Endodermal cell (in vitro differentiated cells): ENCODE data around the gene BCL11A. TPM values are rescaled to one million over a fixed set of nuclear protein-coding genes. Genes with fewer than 3 reads are reported as not detected.

Experiments used
- DNase-seq: peaks from one replicate; pipeline ENCODE4 v3.0.0-alpha.2; 2017
- H3K27ac ChIP-seq: 2 replicates; pipeline ENCODE4 v1.5.1; 2013; ENCODE audit warnings: mild to moderate bottlenecking, low read depth, low read length, moderate library complexity
- H3K27me3 ChIP-seq: 2 replicates; pipeline ENCODE4 v1.6.1; 2013; ENCODE audit warnings: mild to moderate bottlenecking, low read length, moderate library complexity; ENCODE audit not compliant: insufficient read depth, control insufficient read depth, poor library complexity, severe bottlenecking
- H3K36me3 ChIP-seq: 2 replicates; pipeline ENCODE4 v1.7.0; 2013; ENCODE audit warnings: mild to moderate bottlenecking, low read length, moderate library complexity; ENCODE audit not compliant: control insufficient read depth, insufficient read depth
- H3K4me1 ChIP-seq: one replicate; pipeline ENCODE4 v1.7.0; 2013; ENCODE audit warnings: low read length; ENCODE audit not compliant: control insufficient read depth, insufficient read depth
- H3K4me3 ChIP-seq: 2 replicates; pipeline ENCODE4 v1.5.1; 2013; ENCODE audit warnings: mild to moderate bottlenecking, low read length, moderate library complexity
- H3K9ac ChIP-seq: 2 replicates; pipeline ENCODE4 v1.6.1; 2013; ENCODE audit warnings: mild to moderate bottlenecking, low read length, moderate library complexity; ENCODE audit not compliant: poor library complexity, severe bottlenecking; ENCODE audit errors: extremely low read depth
- H3K9me3 ChIP-seq: 2 replicates; pipeline ENCODE4 v1.6.1; 2013; ENCODE audit warnings: mild to moderate bottlenecking, low read length, moderate library complexity; ENCODE audit not compliant: control insufficient read depth
- H3K27ac Mint-ChIP-seq: 2 replicates; pipeline ENCODE4 v1.8.0; 2020; ENCODE audit warnings: mixed read lengths
- H3K27me3 Mint-ChIP-seq: 2 replicates; pipeline ENCODE4 v1.8.0; 2021; ENCODE audit warnings: mild to moderate bottlenecking, mixed read lengths; ENCODE audit not compliant: insufficient read depth
- H3K36me3 Mint-ChIP-seq: 2 replicates; pipeline ENCODE4 v1.8.0; 2020; ENCODE audit warnings: low read depth, mixed read lengths
- H3K4me1 Mint-ChIP-seq: 2 replicates; pipeline ENCODE4 v1.8.0; 2020; ENCODE audit warnings: mixed read lengths
- H3K4me3 Mint-ChIP-seq: 2 replicates; pipeline ENCODE4 v1.8.0; 2020; ENCODE audit warnings: mild to moderate bottlenecking, moderate library complexity, mixed read lengths
- H3K9me3 Mint-ChIP-seq: 2 replicates; pipeline ENCODE4 v1.8.0; 2020; ENCODE audit warnings: mild to moderate bottlenecking, mixed read lengths
- CTCF ChIP-seq: fragments of 200-600 bp; sonication (generic); conservative IDR thresholded peaks from 2 replicates; pipeline ENCODE4 v1.5.0; 2021; ENCODE audit warnings: antibody characterized with exemption, mild to moderate bottlenecking
- WGBS, 2 experiments: methylation state at CpG; one replicate each; pipeline versions ENCODE4 v1.1.5 to v1.1.7; 2013; ENCODE audit warnings: missing lambda C conversion rate in 2 of 2, mixed read lengths in 1 of 2; ENCODE audit not compliant: insufficient coverage in 1 of 2, insufficient read length in 1 of 2; 5-methylcytosine and 5-hydroxymethylcytosine counted together
- total RNA-seq, 2 donors: library from RNA; stranded (reverse); fragmentation: NEBNext Ultra II Directional in 1 of 2; extraction: Animal tissue kit (Norgen Biotek cat#: 25700) in 1 of 2; gene quantifications; 2 replicates in 1 of 2; 3 replicates in 1 of 2; pipeline ENCODE4 v1.2.1, GENCODE V29; 2021

Gene BCL11A
- total RNA-seq, 2 donors from 2014 or later: 14.7 to 16.3 TPM

DNA sequence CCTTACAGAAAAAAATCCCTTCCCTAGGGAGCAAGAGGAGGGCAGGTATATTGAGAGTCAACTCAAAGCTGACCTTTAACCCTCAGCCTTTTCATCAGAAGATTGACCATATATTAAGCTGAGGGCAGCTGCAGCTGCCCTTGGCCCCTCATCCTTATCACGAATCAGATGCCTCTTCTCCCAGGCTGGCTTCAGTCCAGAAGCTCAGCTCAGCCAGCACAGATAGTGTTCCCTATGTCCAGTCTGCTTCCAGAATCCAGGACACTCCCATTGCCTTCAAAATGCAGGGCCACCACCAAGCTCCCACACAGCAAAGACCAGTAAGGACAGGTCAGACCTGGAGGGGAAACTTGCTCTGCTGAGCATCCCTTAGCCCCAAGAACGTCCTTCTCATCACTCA is 146.1 kb downstream of the BCL11A start:
- Mint-ChIP-seq H3K4me3 (no peak overlapping the region), H3K36me3 (no peaks in the 10 kb centered on the region), H3K4me1 (peaks cover 39% of the 10 kb centered on the region)

DNA sequence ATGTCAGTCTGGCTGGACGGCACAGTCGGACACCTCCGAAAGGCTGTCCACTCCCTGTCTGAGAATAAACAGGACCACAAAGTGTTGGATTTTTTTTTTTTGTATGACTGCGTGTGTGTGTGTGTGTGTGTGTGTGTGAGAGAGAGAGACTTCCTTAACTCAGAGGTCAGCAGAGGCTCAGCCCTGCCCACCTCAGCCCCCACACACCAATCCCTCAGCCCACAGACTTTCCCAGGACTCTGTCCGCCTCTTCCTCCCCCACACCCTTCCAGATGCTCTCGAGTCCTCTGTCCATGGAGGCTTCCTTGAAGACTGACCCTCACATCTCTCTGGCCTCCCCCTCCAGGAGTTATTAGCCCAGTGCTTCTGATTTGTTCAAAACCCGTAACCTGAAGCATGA is 147.3 kb downstream of the BCL11A start:
- H3K4me3 Mint-ChIP-seq: no peak overlapping the region
- peaks cover 33% of the 10 kb centered on the region for H3K4me1 Mint-ChIP-seq

More for the DNA sequence above, 146.1 kb downstream of the BCL11A start:
- no peak for DNase-seq
- 85 to 100% methylated on average over 1 to 2 of the region's 2 CpGs for WGBS, 2 experiments
- TF ChIP-seq CTCF: no peak
- Mint-ChIP-seq H3K9me3 (no peaks in the 10 kb centered on the region), H3K27ac (no peak overlapping the region), H3K27me3 (peaks cover 46% of the 10 kb centered on the region)
- Histone ChIP-seq H3K9ac (no peak overlapping the region), H3K9me3 (no peaks in the 10 kb centered on the region), H3K27me3 (peaks cover 30% of the 10 kb centered on the region), H3K27ac (no peak overlapping the region), H3K4me1 (peaks cover 8% of the 10 kb centered on the region), H3K4me3 (no peak overlapping the region), H3K36me3 (no peaks in the 10 kb centered on the region)

GRCh38 chr2:60405271-60405919 is 148.1 kb downstream of the BCL11A start:
- H3K27me3 Mint-ChIP-seq: peaks cover 48% of the 10 kb centered on the region
- WGBS, 2 experiments: 88 to 91% methylated on average over 6 to 7 of the region's 7 CpGs
- no peak overlapping the region for H3K27ac Mint-ChIP-seq
- Histone ChIP-seq H3K36me3 (no peaks in the 10 kb centered on the region), H3K4me1 (peaks cover 5% of the 10 kb centered on the region), H3K27me3 (peaks cover 29% of the 10 kb centered on the region), H3K9ac (no peak overlapping the region), H3K4me3 (no peak overlapping the region), H3K9me3 (no peaks in the 10 kb centered on the region), H3K27ac (no peak overlapping the region)
- H3K4me1 Mint-ChIP-seq: peaks cover 27% of the 10 kb centered on the region
- no peaks in the 10 kb centered on the region for H3K36me3 Mint-ChIP-seq
- no peak for DNase-seq
- H3K4me3 Mint-ChIP-seq: no peak overlapping the region
- no peak for TF ChIP-seq CTCF
- H3K9me3 Mint-ChIP-seq: no peaks in the 10 kb centered on the region

More for the DNA sequence above, 147.3 kb downstream of the BCL11A start:
- Histone ChIP-seq H3K9me3 (no peaks in the 10 kb centered on the region), H3K27ac (no peak overlapping the region), H3K27me3 (peaks cover 30% of the 10 kb centered on the region), H3K9ac (no peak overlapping the region), H3K36me3 (no peaks in the 10 kb centered on the region), H3K4me1 (peaks cover 8% of the 10 kb centered on the region), H3K4me3 (no peak overlapping the region)
- no peak for DNase-seq
- no peak for TF ChIP-seq CTCF
- Mint-ChIP-seq H3K9me3 (no peaks in the 10 kb centered on the region), H3K36me3 (no peaks in the 10 kb centered on the region), H3K27ac (no peak overlapping the region), H3K27me3 (peaks cover 46% of the 10 kb centered on the region)
- WGBS, 2 experiments: 94 to 100% methylated on average over 1 to 6 of the region's 7 CpGs

Other genes starting within 250 kb of the BCL11A start
- 10 to 100 TPM; 23.2 to 34.1 TPM for gene PAPOLG, start 202.6 kb upstream of the BCL11A start, total RNA-seq